Measurements from ENCODE around the gene JAG2.
A peak's percentile ranks its signal among the peaks of the same experiment; 100 is the strongest.

JAG2 gene

DNA sequence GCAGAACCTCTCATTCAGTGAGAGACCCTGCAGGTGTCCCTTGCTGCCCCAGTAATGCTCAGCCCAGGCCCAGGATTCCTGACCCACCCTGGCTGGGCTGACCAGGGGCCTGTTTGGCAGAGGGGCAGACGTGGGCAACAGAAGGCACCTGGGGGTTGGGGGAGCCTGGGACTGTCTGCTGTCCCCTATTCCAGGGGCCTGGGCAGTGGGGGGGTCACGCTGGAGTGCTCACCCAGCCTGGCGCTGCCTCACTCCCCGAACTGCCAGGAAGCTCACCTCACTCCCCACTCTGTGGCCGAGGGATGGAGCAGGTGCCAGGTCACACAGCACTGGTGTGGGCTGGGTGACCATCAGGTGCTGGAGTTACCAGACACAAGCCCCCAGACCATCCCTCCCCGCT lies 35.1 kb upstream of the JAG2 start:
- no peak for DNase-seq (ENCODE audit: low read depth in 2 of 2)

DNA sequence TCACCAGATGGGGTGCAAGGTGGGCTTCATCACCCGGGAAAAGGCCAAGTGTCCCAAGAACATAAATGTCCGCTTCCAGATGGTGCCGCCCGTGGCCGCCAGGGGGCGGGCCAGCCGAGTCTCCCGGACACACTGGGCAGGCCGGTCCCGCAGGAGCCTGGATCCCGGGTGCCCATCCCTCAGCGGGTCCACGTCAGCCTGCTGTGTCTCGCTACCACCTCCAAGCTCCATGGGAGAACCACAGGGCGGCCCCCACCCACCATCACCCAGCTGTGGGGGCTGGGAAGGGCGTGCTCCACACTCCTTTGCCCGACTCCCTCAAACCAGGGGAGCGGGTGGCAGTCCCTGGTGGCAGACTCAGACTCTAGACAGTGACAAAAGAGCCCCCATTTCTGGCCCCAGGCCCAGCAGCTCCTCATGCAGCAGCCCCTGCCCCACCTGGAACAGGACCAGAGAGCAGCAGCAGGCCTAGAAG lies 34.5 kb upstream of the JAG2 start:
- peak; percentile 43 to 65 for DNase-seq (ENCODE audit: low read depth in 2 of 2)

DNA sequence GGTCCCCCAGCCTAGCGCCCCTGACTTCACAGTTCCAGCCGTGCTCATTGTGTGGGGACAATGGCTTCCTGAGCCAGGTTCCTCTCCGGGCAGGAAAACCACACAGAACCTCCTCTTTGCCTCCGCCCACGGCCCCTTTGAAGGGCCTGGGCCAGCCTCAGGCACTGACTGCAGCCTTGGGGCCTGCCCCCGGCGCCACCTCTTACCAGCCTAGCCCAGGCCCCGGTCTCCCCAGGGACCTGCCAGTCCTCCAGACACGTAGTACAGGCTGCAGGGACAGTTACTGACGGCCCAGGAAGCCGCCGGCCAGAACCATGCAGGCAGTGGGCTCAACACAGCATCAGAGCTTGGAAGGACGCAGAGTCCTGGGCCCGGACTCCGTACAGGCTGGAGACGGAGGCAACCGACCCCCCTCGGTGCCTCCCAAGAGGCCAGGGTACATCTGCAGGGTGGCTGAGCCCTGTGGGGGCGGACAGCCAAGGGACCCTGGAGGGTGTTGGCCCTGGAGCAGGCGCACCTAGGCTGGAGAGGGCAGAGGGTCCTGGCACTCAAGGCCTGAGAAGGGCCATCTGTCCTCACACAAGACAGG lies 33.4 kb upstream of the JAG2 start:
- DNase-seq (ENCODE audit: low read depth in 2 of 2): peak in 1 of 2 donors; percentile 30

GRCh38 chr14:105201156-105201924 lies 32.8 kb upstream of the JAG2 start:
- no peak for DNase-seq (ENCODE audit: low read depth in 2 of 2)

GRCh38 chr14:105200641-105201040 lies 32.1 kb upstream of the JAG2 start:
- no peak for DNase-seq (ENCODE audit: low read depth in 2 of 2)

DNA sequence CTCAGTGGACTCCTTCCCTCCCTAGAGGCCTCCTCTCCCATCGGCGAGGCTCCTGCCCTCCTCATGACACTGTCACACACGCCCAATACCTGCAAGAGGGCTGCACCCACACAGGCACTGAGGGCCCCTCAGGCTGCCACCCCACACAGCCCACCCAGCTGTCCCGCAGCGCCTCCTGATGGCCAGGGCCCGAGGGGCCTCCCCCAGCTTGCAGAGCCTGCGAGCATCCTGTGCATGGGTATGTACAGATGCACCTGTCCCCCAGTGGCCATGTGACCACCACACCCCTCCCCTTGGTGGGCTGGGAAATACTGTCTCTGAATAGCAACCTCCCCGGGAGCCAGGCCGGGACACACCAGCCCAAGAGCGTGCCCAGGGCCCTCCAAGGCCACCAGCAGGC lies 31.5 kb upstream of the JAG2 start:
- no peak for DNase-seq (ENCODE audit: low read depth in 2 of 2)

GRCh38 chr14:105199093-105199492 lies 30.5 kb upstream of the JAG2 start:
- DNase-seq (ENCODE audit: low read depth in 2 of 2): no peak

DNA sequence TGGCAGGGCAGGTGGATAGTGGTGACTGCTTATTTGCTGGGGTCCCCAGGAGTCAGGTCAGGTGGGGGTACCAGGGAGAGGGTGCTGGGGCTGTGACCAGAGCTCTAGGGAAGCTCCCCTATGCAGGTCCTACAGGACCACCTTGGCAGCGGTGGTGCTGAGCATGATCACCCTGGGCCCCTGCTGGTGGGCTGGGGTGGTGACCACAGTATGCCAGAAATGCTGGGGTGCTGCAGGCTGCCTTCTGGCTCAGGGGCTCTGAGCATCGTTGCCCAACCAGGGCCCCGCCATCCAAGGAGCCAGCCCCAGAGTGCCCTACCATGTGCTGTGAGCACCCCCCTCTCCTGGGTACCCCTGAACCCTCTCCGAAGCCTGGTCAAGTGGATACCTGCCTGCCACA lies 30.0 kb upstream of the JAG2 start:
- no peak for DNase-seq (ENCODE audit: low read depth in 2 of 2)

- no peak for DNase-seq (ENCODE audit: low read depth in 2 of 2)
These were observed 28.6 kb upstream of the JAG2 start for GRCh38 chr14:105197211-105197641.

DNA sequence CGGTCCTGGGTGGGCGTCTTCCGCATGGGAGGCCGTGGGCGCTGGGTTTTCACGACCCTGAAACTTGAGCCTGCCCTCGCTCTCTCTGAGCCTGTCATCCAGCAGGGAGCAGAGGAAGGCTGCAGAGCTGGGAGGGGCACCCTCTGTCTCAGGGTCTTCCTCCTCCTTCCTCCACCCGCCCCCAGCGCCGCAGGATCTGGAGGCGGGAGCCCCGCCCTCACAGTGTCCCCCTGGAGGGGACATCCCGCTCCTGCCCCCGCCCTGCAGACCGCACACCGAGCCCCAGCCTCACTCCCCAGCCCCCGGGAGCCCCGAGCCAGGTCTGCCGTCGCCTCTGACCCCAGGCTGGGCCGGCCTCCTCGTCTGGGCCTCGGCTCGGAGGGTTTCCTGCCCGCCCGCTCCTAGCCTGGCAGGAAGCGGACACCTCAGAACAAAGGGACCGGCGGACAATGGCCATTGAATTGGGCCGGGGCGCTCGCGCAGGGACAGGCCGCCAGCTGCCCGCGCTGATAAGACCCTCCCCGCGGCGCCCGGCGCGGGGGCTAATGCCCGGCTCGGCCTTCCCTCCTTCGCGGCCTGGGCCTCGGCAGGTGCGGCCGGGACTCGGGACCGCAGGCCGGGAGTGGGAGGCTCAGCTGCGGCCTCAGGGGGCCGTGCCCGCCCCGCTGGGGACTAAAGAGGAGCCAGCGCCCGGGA lies 27.8 kb upstream of the JAG2 start:
- DNase-seq (ENCODE audit: low read depth in 2 of 2): no peak

GRCh38 chr14:105195522-105196264 lies 27.1 kb upstream of the JAG2 start:
- no peak for DNase-seq (ENCODE audit: low read depth in 2 of 2)

DNA sequence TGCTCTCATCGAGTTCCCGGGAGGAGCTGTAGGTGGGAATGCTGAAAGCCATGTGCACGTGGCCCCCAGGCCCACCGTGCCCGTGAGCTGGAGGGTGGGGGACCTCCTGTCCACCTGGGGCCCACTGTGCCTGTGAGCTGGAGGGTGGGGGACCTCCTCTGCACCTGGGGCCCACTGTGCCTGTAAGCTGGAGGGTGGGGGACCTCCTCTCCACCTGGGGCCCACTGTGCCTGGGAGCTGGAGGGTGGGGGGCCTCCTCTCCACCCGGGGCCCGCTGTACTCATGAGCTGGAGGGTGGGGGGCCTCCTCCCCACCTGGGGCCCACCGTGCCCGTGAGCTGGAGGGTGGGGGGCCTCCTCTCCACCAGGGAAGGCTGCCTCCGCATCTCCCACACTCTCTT lies 26.5 kb upstream of the JAG2 start:
- no peak for DNase-seq (ENCODE audit: low read depth in 2 of 2)

DNA sequence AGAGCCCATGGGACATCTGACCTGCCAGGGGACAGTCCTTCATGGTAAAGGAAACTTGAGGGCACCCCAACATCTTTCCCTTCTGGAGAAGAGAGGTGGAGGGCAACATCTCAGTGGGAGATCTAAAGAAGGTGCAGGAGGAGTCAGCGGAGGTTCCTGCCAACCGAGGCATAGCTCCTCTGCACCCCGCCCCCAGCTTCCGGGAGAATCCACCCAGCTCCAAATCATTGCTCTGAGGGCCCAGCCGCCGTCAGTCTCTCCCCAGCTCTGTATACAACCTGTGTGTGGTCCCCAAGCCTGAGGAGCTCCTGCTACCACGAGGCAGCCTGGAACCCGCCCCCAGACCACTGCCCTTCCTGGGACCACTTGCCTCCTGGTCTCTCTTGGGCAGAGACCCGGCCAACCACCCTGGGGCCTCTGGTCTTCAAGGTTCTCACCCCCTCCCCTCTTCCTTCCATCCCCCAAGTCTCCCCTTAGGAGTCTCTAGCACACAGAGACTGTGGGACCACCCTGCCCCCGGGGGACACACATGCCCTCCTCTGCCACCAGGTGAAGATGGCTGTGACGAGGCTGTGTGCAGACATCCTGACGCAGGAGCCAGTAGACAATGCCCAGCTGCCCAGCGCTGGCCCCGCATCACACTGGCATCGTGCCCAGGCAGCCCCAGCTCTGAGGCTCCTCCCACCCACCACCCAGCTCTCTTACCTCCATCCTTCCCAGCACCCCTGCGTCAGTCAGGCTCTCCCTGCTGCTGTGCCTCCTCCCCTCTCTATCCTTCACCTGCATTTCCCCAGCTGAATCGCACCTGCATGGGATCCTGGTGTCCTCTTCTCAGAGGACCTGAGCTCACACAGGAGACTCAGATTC lies 25.6 kb upstream of the JAG2 start:
- DNase-seq (ENCODE audit: low read depth in 2 of 2): peak in 1 of 2 donors; percentile 28

- no peak for DNase-seq (ENCODE audit: low read depth in 2 of 2)
These were observed 24.5 kb upstream of the JAG2 start for GRCh38 chr14:105192866-105193731.

DNA sequence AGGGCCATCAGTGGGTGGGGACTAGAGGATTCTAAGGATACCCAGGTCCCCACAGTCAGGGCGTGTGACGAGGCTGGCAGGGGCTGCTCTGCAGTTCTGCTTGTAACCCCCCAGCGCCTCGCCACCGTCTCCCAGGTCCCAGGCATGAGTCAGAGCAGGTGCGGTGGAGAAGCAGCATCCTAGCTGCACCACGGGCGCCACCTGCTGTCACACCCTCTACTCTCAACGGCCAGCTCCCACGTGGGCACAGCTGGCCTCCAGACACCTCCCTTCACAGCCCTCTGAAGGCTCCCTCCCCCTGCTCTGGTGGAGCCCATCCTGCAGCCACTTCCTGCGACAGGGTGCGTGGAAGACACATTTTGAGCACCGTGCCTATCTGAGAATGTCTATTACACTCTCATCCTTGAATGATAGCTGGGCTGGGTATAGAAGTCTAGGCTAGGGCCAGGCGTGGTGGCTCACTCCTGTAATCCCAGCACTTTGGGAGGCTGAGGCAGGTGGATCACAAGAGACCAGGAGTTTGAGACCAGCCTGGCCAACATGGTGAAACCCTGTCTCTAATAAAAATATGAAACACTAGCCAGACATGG lies 19.5 kb upstream of the JAG2 start:
- no peak for DNase-seq (ENCODE audit: low read depth in 2 of 2)

- DNase-seq (ENCODE audit: low read depth in 2 of 2): no peak
These were observed 18.5 kb upstream of the JAG2 start for GRCh38 chr14:105187116-105187515.

DNA sequence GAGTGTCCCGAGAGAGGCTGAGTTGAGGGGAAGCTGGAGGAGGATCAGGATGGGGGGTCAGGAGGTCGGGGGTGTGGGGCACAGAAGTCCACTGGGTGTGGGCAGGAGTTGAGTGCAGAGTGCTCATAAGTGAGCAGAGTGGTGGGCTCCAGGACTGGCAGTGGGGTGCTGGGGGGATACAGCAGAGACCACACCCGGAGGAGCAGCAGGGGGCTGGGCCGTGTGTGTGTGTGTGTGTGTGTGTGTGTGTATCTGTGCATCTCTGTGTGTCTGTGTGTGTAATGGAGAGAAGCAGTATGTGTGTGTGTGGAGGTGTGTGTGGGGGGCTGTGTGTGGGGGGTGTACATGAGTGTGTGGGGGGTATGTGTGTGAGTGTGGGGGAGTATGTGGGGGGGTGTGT lies 17.4 kb upstream of the JAG2 start:
- DNase-seq (ENCODE audit: low read depth in 2 of 2): no peak

GRCh38 chr14:105185001-105185400 lies 16.4 kb upstream of the JAG2 start:
- no peak for DNase-seq (ENCODE audit: low read depth in 2 of 2)

DNA sequence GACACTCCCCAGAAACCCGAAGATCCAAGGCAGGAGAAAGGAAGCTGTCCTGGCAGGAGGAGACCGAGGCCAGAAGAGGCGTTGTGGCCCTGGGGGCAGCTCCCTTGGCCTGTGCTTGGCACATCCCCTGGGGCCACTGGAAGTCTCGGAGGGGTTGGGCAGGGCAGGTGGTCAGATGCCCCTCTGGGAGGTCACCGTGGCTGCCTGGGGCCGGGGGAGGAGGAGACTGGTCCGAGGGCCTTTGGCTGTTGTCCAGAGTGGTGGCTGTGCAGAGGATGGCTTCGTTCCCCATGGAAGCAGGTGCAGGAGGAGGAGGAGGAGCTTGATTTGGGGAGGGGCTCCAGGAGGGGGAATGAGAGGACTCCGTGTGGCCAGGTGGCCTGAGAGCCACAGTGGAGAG lies 15.9 kb upstream of the JAG2 start:
- DNase-seq (ENCODE audit: low read depth in 2 of 2): no peak

Measured in activated CD4-positive, alpha-beta T cell treated with anti-CD3 and anti-CD28 coated beads for 24 hours (primary cell).